Left lung (tissue), 10 donors: ENCODE measurements around the gene SLCO3A1. TPM values are rescaled to one million over a fixed set of nuclear protein-coding genes. Genes with fewer than 3 reads are reported as not detected.
A peak's percentile ranks its signal among the peaks of the same experiment; 100 is the strongest.

ENCODE experiments used
- ATAC-seq: fragments of 200-7000 bp; cut with Tn5 transposase; one replicate; pipeline ENCODE4 v1.9.1; 2020; ENCODE audit warnings: moderate library complexity
- DNase-seq, 4 donors: peaks; one replicate each; pipeline ENCODE4 v3.0.0-alpha.2; 2013 to 2020
- H3K27ac ChIP-seq, 2 donors: fragments of 200-600 bp; sonication (generic) in 1 of 2; one replicate each; pipeline versions ENCODE4 v1.5.0 to v1.8.0; 2020 to 2021
- H3K27me3 ChIP-seq, 2 donors: fragments of 200-600 bp; sonication (generic) in 1 of 2; one replicate each; pipeline versions ENCODE4 v1.5.0 to v1.8.0; 2020 to 2021
- H3K36me3 ChIP-seq, 2 donors: fragments of 200-600 bp; sonication (generic) in 1 of 2; one replicate each; pipeline versions ENCODE4 v1.5.0 to v1.8.0; 2020 to 2021
- H3K4me1 ChIP-seq, 2 donors: fragments of 200-600 bp; one replicate each; pipeline ENCODE4 v1.8.0; 2021
- H3K4me3 ChIP-seq, 2 donors: fragments of 200-600 bp; sonication (generic) in 1 of 2; one replicate each; pipeline versions ENCODE4 v1.5.0 to v1.8.0; 2020 to 2021; ENCODE audit warnings: mild to moderate bottlenecking in 1 of 2
- H3K9me3 ChIP-seq, 2 donors: fragments of 200-600 bp; sonication (generic) in 1 of 2; one replicate each; pipeline versions ENCODE4 v1.5.0 to v1.8.0; 2020 to 2021
- intact Hi-C, 2 donors: fragments of 100-400 bp; cut with DNase I; formaldehyde crosslinking; loops; one replicate each; pipeline versions ENCODE4 v1.11.2 to v1.14.2; 2022
- polyA plus RNA-seq, 6 donors: library from polyadenylated mRNA; unstranded; fragments of 120-200 nt; gene quantifications; one replicate each; pipeline ENCODE4 v1.2.1, GENCODE V29; 2013; ENCODE audit not compliant: insufficient read length in 6 of 6
- total RNA-seq, 2 donors: library from RNA; stranded (reverse); fragmentation: NEBNext Ultra II Directional; extraction: Animal tissue kit (Norgen Biotek cat#: 25700); gene quantifications; one replicate each; pipeline ENCODE4 v1.2.1, GENCODE V29; 2021
- TF ChIP-seq, protein P1 (sequence below), 2 donors: fragments of 200-600 bp; sonication (generic) in 1 of 2; IDR thresholded peaks; one replicate each; pipeline versions ENCODE4 v1.5.0 to v1.8.0; 2021; ENCODE audit warnings: antibody characterized with exemption in 2 of 2
- donor health status: DM: no; HTN: yes; CAD: no.
- donor health status: DM: no; HTN: no; CAD: no.

The SLCO3A1 gene
- total and polyA plus RNA-seq, 8 donors, result 7.7 to 49.0 (median 11.9) TPM

DNA sequence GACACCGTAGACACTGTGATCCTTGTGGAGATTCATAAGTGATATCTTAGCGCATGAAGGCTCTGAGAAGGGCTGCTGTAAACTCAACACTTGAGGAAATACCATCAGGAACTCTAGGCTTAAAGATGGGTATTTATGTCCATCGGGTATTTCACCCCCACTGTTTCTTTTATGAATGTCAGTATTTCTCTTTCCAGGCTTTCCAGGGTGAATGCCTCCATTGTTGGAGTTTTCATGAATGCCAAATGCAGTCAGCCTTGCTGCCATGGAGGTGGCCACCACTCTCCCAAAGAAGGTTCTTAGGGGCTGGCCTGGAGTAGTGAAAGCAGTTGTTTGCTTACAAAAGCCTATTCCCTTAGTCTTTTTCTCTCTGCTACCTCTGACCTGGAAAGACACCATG is 259.2 kb downstream of the SLCO3A1 start:
- Histone ChIP-seq H3K27ac (no peak overlapping the region), H3K36me3 (peaks cover 0 to 20% of the 10 kb centered on the region in 2 donors), H3K9me3 (no peaks in the 10 kb centered on the region), H3K4me3 (no peak overlapping the region), H3K27me3 (no peaks in the 10 kb centered on the region), H3K4me1 (no peaks in the 10 kb centered on the region)
- TF ChIP-seq, protein P1, sequence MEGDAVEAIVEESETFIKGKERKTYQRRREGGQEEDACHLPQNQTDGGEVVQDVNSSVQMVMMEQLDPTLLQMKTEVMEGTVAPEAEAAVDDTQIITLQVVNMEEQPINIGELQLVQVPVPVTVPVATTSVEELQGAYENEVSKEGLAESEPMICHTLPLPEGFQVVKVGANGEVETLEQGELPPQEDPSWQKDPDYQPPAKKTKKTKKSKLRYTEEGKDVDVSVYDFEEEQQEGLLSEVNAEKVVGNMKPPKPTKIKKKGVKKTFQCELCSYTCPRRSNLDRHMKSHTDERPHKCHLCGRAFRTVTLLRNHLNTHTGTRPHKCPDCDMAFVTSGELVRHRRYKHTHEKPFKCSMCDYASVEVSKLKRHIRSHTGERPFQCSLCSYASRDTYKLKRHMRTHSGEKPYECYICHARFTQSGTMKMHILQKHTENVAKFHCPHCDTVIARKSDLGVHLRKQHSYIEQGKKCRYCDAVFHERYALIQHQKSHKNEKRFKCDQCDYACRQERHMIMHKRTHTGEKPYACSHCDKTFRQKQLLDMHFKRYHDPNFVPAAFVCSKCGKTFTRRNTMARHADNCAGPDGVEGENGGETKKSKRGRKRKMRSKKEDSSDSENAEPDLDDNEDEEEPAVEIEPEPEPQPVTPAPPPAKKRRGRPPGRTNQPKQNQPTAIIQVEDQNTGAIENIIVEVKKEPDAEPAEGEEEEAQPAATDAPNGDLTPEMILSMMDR (IDR thresholded peaks at IDR 0.05), result no peak
- intact Hi-C loops, result no loop called here
- DNase-seq, result no peak
- no peak for ATAC-seq

DNA sequence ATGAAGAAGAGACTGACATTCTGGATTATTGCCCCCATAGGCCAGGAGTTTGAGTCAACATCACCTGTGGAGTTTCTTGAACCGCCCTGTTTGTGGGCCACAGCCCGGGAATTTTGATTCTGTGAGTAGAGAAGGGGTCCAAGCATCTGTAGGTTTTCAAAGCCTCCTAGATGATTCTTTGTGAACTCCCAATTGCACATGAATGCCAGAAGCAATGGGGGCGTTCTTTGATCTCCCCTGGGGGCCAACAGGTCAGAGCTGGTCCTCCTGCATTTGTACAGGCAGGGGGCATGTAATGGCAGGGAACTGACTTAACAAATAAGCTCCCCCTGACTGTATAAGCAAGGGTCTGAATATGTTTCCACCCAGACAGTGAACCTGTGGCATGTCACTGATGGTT is 260.3 kb downstream of the SLCO3A1 start:
- H3K27ac ChIP-seq, result no peak overlapping the region
- intact Hi-C loops, result no loop called here
- H3K4me1 ChIP-seq, result no peaks in the 10 kb centered on the region
- H3K4me3 ChIP-seq, result no peak overlapping the region
- peaks cover 0 to 20% of the 10 kb centered on the region in 2 donors for H3K36me3 ChIP-seq
- H3K9me3 ChIP-seq, result no peaks in the 10 kb centered on the region
- H3K27me3 ChIP-seq, result no peaks in the 10 kb centered on the region
- DNase-seq (no peak), ATAC-seq (no peak)
- TF ChIP-seq, protein P1 (IDR thresholded peaks at IDR 0.05), result no peak

DNA sequence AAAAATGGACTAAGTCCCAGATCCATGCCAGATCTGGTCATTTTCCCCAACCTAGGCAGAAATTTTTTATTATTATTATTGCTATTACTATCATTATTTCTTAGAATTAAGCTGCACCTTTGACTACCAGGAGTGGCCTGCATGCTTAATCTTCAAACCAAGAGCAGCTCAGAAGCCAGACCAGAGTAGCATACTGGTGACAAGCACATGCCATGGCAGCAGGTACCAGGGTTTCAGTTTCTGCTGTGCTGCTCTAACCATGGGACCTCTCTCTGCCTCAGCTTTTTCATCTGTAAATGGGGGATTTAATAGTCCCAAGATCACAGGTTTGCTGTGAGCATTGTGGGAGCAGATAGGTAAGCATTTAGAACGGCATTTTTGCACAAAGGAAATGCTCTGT is 262.3 kb downstream of the SLCO3A1 start:
- H3K4me3 ChIP-seq, result no peak overlapping the region
- intact Hi-C loops, result no loop called here
- no peak overlapping the region for H3K27ac ChIP-seq
- no peaks in the 10 kb centered on the region for H3K9me3 ChIP-seq
- TF ChIP-seq, protein P1 (IDR thresholded peaks at IDR 0.05), result no peak
- DNase-seq (no peak), ATAC-seq (no peak)
- peaks cover 0 to 24% of the 10 kb centered on the region in 2 donors for H3K36me3 ChIP-seq
- no peaks in the 10 kb centered on the region for H3K27me3 ChIP-seq
- no peaks in the 10 kb centered on the region for H3K4me1 ChIP-seq

- Histone ChIP-seq H3K9me3 (no peaks in the 10 kb centered on the region), H3K4me3 (no peak overlapping the region), H3K36me3 (peaks cover 0 to 29% of the 10 kb centered on the region in 2 donors), H3K27me3 (no peaks in the 10 kb centered on the region), H3K27ac (no peak overlapping the region), H3K4me1 (no peaks in the 10 kb centered on the region)
- DNase-seq (no peak), ATAC-seq (no peak)
- TF ChIP-seq, protein P1 (IDR thresholded peaks at IDR 0.05), result no peak
- intact Hi-C loops, result no loop called here
Measured at GRCh38 chr15:92116330-92116729, 262.8 kb downstream of the SLCO3A1 start.

- TF ChIP-seq, protein P1 (IDR thresholded peaks at IDR 0.05), result no peak
- intact Hi-C loops, result no loop called here
- DNase-seq, result peak in 2 of 4 donors; percentile 57 to 66
- Histone ChIP-seq H3K4me3 (no peak overlapping the region), H3K9me3 (no peaks in the 10 kb centered on the region), H3K27ac (no peak overlapping the region), H3K36me3 (peaks cover 0 to 38% of the 10 kb centered on the region in 2 donors), H3K4me1 (no peaks in the 10 kb centered on the region), H3K27me3 (no peaks in the 10 kb centered on the region)
- ATAC-seq, result peak; percentile 27
Measured at GRCh38 chr15:92117261-92117731, 263.8 kb downstream of the SLCO3A1 start.
